ENCODE results near the gene EFCAB6.

Gene EFCAB6

GRCh38 chr22:43639228-43639948 lies 172.7 kb downstream of the EFCAB6 start:
- DNase-seq (ENCODE audit: low read depth, low spot score) = no peak

DNA sequence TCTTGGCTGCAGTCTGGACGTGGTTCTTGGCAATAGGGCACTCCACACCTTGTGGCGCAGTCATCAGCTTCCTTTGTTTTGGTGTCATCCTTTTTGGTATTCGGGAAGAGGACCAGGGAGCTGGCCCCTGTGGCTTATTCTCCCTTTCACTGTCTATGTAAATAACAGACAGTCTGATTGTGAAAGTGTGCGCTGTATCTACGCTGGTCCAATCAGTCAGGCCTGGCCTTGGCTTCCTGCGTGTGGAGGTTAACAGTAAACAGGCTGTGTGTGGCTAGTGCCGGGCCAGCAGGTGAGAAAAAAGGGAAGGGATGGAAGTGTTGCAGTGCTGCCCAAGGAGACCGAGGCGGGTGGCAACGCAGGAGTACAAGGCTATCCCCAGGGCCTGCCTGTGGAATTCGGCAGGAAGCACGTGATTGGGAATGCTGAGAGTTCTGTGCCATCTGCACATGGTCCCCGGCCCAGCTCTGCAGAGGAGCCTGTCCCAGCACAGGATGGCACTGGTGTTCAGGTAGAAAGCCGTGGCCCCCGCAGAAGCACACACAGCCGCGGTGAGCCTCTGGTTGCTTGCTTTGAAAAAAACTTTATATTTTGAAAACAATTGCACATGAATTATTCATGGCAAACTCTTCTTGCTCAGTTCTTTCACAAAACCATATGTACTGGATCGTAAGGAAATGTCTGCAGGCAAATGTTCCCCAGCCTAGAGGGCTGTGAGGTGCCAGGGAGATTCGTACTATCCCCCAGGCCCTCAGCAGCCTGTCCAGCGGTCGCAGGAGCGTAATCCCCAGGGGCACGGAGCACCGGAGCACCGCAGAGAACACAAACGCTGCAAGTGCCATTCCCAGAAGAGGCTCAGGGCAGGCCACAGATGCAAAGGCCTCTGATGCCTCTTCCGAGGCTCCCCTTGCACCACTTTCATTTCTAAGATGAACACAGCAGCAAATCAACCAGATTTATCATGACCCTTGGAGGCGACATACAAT lies 174.5 kb downstream of the EFCAB6 start:
- no peak for DNase-seq (ENCODE audit: low read depth, low spot score)

DNA sequence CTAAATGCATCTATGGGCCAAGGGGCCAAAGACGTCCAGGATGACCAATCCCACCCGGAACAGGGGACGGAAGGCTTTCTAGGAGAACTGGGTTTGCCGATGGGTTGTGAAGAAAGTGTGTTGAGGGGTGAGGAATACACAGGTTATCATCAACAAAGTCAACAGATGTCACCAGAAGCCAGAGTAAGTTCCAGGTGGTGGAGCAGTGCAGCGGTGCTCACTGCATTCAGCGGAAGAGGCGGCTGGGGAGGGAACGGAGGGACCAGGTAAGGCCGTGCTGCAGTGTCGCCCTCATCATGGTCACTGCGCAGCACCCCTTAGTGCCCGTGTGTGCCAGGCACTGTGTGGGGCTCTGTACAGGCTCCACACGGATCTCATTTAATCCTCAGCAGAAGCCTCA lies 176.0 kb downstream of the EFCAB6 start:
- no peak for DNase-seq (ENCODE audit: low read depth, low spot score)

DNA sequence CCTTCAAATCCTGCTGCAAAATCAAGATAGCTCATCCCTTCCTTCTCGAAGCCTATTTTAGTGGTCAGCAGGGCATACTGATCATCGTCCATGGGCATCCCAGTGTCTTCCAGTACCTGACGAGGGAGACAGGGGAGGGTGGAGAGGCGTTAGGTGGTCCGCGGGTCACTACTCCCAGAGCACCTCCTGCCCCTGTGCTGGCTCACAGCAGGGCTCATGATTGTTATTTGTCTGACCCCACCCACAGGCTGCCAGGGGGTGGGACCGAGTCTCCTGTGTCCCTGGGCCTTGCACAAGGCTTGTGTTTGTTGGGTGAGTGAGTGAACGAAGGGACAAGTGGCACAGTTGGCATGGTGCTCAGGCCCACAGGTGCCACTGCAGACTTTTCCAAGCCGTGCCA lies 177.0 kb downstream of the EFCAB6 start:
- DNase-seq (ENCODE audit: low read depth, low spot score) = no peak

DNA sequence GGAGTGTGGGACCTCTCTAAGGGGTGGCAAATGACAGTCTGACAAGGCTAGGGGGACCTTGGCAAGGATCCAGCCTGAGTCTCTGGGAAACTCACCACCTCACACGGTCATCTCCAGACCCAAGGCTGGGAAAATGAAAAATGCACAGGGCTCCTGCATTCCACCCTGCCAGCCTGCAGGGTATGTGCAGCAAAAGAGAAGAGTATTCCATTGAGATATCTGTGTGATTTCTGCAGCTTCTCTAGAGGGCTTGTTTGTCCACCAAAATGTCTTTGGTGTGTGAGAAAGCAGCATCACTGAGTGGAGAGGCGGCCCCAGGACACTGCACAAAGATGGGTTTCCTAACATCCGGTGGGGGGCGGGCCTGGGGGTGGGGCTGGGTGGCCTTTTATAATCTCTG lies 177.8 kb downstream of the EFCAB6 start:
- no peak for DNase-seq (ENCODE audit: low read depth, low spot score)

DNA sequence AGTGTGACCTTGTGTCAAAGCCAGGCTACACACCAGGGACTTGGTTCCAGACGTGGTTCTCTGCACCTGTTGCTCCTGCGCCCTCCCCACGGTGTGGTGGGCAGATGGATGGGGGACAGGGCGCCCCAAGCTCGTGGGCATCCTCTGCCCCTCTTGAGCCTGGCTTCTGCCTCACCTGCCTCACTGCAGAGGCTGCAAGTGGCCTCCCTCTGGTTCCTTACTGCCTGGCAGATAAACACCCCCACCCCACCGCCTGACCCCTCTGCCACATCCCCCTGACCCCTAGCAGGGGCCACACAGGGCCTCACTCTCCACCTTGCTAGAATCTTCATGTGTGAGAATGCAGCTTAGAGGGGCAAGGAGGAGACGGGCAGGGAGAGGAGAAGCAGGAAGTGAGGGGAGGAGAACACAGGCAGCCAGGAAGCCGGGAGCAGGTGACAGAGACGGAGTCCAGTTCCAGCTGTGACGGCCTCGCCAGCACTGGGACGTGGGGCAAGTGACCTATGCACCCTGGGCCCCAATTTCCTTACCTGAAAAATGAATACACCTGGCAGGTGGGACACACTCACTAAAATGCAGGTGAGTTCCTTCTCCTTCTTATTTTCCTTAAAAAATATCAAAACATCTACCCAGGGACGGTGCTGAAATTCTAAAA lies 178.3 kb downstream of the EFCAB6 start:
- DNase-seq (ENCODE audit: low read depth, low spot score) = no peak

DNA sequence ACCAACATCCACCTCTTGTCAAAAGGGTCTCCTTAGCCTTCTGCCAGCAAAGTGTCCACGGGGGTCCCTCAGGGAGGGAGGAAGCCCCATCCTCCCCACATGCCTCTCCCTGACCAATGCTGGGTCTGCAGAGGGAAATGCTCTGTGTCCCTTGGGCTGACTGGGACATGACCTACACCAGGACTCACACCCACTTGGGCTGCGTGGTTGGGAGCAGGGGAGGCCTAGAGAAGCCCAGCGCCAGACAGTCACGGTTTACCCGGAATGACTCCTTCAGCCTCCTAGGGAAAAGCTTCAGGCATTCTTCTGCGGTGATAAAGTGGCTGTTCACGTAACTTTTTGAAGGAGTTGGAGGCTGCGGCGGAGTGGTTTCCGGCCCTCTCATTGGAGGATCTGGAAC lies 180.3 kb downstream of the EFCAB6 start:
- DNase-seq (ENCODE audit: low read depth, low spot score) = no peak

DNA sequence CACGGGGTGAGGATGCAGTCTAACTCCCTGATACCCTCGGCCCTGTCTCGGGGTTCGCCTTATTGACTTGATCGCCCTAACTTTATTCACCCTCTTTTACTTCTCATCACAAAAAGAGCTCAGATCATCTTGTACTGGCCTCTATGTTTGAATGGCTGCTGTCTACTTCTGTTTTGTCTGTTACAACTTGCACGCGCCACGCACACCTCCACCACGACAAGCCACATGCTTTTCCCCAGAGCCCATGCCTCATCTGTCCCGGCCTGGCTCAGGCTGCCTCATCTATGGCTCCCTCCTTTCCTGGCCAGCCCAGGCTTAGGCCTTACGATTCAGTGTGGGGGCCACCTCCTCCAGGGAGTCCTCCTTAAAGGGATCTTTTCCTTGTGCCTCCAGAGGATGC lies 180.9 kb downstream of the EFCAB6 start:
- no peak for DNase-seq (ENCODE audit: low read depth, low spot score)

- no peak for DNase-seq (ENCODE audit: low read depth, low spot score)
Measured at GRCh38 chr22:43630451-43630850, 181.7 kb downstream of the EFCAB6 start.

- DNase-seq (ENCODE audit: low read depth, low spot score) = no peak
Measured at GRCh38 chr22:43628250-43628649, 183.9 kb downstream of the EFCAB6 start.

- no peak for DNase-seq (ENCODE audit: low read depth, low spot score)
Measured at GRCh38 chr22:43627485-43628213, 184.5 kb downstream of the EFCAB6 start.

GRCh38 chr22:43625242-43625641 lies 186.9 kb downstream of the EFCAB6 start:
- DNase-seq (ENCODE audit: low read depth, low spot score) = no peak

DNA sequence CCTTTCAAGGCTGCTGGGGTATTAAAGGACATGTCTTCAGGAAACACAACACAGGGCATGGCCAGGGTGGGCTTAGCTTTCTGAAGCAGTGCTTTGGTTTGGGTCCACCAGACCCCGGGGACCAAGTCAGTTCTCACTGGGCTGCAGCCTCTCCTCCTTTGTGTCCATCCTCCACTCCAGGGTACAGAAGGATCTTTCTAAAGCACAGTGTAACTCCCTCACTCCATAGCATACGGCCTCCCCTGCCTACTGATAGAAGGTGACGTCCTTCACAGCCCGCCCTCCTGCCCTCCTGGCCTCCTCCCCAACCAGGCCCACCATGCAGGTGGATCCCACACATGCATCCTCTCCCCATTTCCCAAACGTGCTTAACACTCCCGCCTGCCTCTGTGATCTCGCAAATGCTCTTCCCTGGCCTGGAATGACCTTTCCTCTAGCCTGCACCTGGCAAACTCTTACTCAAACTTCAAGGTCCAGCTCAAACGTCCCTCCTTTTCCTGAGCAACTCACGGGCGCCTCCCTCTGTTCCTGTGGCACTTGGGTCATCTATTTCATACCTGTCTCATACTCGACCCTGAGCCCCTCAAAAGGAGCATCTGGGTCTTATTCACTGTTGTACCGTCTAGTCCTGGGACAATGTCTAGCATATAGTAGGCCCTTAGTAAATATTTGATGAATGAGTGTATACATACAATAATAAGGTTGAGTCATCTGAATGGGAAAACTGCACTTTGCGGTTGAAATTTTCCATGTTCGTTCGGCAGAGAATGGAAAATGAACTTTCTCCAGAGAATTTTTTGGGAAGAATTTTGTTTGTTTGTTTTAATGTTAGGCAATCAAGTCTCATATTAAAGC lies 187.7 kb downstream of the EFCAB6 start:
- DNase-seq (ENCODE audit: low read depth, low spot score) = no peak

DNA sequence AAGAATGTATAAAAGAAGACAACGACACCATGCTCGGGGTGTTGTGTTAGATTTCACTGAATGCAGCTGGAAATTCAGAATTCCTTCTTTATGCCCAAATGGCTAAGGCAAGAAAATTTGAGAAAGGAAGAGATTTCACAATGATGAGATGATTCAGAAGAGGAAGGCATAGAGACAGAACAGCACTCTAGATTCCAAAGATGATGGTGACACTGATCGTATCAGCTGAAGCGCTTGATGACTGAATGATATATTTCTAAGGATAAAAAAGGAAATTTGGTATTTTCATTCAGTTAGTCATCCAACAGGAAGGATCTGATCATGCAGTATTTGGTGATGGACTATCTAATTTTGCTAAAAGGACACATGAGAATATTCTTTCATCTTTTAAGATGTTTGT lies 189.2 kb downstream of the EFCAB6 start:
- DNase-seq (ENCODE audit: low read depth, low spot score) = no peak

GRCh38 chr22:43620197-43620596 lies 191.9 kb downstream of the EFCAB6 start:
- DNase-seq (ENCODE audit: low read depth, low spot score) = no peak

DNA sequence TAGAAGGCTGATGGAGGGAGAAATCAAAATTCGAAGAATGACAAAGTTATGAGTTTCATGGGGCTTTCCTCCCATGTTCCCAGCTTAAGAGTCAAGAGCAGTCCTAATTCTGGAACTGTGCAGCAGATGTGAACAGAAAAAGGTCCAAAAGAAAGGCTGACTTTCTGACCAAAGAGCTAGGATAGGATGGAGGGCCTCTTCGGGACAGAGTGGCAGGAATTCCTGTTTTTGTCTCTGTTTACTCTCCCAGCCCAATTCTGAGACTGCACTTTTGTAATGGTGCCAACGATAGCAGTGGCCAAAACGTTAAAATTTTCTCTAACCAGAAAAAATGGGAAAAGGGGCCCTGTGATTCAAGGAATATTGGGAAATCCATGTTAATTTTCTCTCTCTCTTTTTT lies 193.6 kb downstream of the EFCAB6 start:
- no peak for DNase-seq (ENCODE audit: low read depth, low spot score)

- no peak for DNase-seq (ENCODE audit: low read depth, low spot score)
Measured at GRCh38 chr22:43616645-43617044, 195.5 kb downstream of the EFCAB6 start.

- DNase-seq (ENCODE audit: low read depth, low spot score) = no peak
Measured at GRCh38 chr22:43600265-43600664, 211.8 kb downstream of the EFCAB6 start.

DNA sequence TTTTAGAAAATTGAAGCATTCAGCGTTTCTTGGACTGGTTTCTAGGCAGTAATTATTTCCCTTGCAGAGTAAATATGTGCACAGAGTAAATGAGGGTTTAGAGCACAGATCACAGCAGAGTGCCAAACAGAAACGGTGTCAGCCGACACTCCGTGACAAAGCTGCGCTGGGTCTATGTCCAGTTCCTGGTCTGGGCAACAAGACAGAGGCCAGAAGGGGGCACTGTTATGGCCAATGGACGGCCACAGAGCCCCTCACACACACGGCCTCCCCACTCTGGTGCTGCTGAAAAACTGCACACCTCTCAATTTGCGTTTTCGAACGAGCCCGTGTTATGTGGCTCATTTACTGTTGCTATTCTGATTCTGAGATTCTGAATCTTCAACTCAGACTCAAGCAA lies 219.6 kb downstream of the EFCAB6 start:
- no peak for DNase-seq (ENCODE audit: low read depth, low spot score)

- no peak for DNase-seq (ENCODE audit: low read depth, low spot score)
Measured at GRCh38 chr22:43591380-43591779, 220.7 kb downstream of the EFCAB6 start.

DNA sequence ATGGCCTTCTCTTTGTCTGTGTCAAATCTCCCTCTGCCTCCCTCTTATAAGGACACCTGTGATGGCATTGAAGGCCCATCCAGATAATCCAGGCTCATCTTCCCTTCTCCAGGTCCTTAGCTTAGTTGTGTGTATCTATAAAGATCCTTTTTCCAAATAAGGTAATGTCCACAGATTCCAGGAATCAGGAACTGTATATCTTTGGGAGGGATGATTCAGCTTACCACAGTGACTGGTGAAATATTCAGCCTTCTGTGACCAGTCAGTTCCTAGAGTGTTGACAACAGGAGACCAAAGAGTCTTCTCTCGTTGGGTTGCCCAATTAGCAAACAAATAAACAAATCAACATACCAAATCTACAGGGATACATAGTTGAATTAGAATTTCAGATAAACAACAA lies 224.5 kb downstream of the EFCAB6 start:
- DNase-seq (ENCODE audit: low read depth, low spot score) = no peak

Measured in iPS DF 19.7 (cell line).